Right forelimb (tissue), 1 donor: ENCODE results near the gene MAP3K2.
A peak's percentile ranks its signal among the peaks of the same experiment; 100 is the strongest.
"Not testable (repeated sequence)": the region's sequence is repeated elsewhere in the genome, so short reads cannot be mapped to it uniquely, and the experiment has no call there.

Source experiments
- DNase-seq: peaks from one replicate; pipeline ENCODE4 v3.0.0-alpha.2; 2018

MAP3K2 gene

DNA sequence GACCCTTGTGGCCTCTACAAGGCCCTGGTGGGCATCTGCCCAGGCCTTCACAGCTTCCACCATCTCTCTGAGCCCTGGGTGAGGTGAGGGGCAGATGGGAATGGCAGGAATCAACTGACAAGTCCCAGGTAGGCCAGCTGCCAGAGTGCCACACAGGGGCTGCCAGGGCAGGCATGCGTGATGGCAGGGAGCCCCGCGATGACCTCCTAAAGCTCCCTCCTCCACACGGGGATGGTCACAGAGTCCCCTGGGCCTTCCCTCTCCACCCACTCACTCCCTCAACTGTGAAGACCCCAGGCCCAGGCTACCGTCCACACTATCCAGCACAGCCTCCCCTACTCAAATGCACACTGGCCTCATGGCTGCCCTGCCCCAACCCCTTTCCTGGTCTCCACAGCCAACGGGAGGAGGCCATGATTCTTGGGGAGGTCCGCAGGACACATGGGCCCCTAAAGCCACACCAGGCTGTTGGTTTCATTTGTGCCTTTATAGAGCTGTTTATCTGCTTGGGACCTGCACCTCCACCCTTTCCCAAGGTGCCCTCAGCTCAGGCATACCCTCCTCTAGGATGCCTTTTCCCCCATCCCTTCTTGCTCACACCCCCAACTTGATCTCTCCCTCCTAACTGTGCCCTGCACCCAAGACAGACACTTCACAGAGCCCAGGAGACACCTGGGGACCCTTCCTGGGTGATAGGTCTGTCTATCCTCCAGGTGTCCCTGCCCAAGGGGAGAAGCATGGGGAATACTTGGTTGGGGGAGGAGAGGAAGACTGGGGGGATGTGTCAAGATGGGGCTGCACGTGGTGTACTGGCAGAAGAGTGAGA is 32.5 kb upstream of the MAP3K2 start:
- no peak for DNase-seq

DNA sequence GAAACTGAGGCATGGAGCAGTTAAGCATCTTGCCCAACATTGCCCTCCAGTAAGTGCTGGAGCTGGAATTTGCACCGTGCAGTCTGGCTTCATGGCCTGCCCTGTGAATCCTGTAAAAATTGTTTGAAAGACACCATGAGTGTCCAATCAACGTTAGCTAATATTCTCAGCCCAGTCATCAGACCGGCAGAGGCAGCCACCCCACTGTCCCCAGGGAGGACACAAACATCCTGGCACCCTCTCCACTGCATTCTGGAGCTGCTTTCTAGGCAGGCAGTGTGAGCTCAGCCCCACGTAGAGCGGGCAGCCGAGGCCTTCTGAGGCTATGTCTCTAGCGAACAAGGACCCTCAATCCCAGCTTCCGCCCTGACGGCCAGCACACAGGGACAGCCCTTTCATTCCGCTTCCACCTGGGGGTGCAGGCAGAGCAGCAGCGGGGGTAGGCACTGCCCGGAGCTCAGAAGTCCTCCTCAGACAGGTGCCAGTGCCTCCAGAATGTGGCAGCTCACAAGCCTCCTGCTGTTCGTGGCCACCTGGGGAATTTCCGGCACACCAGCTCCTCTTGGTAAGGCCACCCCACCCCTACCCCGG is 31.8 kb upstream of the MAP3K2 start:
- no peak for DNase-seq

DNA sequence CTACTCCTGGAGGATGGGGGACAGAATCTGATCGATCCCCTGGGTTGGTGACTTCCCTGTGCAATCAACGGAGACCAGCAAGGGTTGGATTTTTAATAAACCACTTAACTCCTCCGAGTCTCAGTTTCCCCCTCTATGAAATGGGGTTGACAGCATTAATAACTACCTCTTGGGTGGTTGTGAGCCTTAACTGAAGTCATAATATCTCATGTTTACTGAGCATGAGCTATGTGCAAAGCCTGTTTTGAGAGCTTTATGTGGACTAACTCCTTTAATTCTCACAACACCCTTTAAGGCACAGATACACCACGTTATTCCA is 31.3 kb upstream of the MAP3K2 start:
- no peak for DNase-seq

DNA sequence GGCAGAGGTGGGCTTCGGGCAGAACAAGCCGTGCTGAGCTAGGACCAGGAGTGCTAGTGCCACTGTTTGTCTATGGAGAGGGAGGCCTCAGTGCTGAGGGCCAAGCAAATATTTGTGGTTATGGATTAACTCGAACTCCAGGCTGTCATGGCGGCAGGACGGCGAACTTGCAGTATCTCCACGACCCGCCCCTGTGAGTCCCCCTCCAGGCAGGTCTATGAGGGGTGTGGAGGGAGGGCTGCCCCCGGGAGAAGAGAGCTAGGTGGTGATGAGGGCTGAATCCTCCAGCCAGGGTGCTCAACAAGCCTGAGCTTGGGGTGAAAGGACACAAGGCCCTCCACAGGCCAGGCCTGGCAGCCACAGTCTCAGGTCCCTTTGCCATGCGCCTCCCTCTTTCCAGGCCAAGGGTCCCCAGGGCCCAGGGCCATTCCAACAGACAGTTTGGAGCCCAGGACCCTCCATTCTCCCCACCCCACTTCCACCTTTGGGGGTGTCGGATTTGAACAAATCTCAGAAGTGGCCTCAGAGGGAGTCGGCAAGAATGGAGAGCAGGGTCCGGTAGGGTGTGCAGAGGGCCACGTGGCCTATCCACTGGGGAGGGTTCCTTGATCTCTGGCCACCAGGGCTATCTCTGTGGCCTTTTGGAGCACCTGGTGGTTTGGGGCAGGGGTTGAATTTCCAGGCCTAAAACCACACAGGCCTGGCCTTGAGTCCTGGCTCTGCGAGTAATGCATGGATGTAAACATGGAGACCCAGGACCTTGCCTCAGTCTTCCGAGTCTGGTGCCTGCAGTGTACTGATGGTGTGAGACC is 30.7 kb upstream of the MAP3K2 start, which contains the start of gene PROC:
Gene PROC, plus strand, starts transcription at position 128 of the 812 bp plus-strand sequence. CDS start 1,516 bp downstream, outside the sequence.
- DNase-seq, result no peak

DNA sequence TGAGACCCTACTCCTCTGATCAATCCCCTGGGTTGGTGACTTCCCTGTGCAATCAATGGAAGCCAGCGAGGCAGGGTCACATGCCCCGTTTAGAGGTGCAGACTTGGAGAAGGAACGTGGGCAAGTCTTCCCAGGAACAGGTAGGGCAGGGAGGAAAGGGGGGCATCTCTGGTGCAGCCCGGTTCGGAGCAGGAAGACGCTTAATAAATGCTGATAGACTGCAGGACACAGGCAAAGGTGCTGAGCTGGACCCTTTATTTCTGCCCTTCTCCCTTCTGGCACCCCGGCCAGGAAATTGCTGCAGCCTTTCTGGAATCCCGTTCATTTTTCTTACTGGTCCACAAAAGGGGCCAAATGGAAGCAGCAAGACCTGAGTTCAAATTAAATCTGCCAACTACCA is 29.6 kb upstream of the MAP3K2 start:
- DNase-seq, result no peak

DNA sequence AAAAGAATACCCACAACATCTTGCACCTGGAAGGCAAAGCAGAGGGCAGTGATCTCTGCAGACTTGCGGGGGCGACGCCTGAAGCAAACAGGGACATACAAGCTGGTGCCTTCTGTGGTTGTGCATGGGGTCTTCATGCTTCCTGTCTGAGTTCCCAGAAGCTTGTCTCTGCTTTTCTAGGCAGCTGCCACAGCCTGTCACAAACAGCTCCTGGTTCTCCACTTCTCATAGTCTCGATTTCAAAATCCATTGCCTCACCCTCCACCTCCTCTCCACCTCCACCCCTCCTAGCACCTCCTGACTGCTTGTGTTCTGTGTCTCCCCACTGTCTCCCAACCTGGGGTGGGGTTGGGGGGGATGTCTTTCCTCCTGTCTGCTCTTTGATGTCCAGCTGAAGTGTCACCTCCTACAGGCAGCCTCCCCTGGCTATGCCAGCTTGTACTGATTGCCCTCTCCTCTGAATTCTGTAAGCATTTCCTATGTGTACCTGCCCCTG is 28.8 kb upstream of the MAP3K2 start:
- no peak for DNase-seq

DNA sequence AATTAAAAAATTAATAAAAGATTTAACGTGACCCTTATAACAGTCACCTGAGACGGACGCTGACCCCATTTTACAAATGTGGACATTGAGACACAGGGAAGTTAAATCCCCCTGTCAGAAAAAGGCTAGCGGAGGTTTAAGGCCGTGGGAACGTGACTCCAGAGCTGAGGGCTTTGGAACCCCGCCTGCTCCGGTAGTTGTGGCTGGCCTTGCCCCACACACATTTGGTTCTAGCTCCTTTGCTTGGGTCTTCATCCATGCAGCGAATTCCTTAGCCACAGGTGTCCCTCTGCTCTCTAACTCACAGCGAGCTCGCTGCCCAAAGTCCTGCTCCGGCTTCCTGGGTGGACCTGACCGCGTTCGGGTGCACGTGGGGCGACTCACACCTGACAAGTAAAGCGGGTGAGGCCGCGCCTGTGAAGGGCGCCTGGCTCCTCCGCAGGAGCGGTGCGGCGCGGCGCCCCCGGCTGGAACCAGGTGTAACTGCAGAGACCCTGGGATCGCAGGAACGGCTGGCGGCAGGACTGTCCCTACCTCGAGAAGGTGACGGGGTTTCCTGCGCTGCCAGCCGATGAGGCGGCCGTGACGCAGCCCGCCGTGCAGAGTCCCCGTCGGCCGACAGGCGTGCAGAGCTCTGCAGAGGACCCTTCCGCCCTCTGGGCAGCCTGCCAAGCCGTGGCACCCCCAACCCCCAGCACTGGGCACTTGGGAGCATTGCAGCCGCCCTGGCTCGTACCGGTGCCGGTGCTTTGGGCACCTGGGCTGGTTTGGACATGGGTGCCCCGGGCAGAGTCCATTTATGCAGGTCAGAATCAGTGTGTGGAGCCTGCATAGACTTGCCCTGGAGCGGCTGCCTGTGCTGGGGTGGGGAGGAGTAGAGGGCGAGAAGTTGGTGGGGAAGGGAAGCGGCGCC is 28.1 kb upstream of the MAP3K2 start:
- peak; percentile 62 for DNase-seq

DNA sequence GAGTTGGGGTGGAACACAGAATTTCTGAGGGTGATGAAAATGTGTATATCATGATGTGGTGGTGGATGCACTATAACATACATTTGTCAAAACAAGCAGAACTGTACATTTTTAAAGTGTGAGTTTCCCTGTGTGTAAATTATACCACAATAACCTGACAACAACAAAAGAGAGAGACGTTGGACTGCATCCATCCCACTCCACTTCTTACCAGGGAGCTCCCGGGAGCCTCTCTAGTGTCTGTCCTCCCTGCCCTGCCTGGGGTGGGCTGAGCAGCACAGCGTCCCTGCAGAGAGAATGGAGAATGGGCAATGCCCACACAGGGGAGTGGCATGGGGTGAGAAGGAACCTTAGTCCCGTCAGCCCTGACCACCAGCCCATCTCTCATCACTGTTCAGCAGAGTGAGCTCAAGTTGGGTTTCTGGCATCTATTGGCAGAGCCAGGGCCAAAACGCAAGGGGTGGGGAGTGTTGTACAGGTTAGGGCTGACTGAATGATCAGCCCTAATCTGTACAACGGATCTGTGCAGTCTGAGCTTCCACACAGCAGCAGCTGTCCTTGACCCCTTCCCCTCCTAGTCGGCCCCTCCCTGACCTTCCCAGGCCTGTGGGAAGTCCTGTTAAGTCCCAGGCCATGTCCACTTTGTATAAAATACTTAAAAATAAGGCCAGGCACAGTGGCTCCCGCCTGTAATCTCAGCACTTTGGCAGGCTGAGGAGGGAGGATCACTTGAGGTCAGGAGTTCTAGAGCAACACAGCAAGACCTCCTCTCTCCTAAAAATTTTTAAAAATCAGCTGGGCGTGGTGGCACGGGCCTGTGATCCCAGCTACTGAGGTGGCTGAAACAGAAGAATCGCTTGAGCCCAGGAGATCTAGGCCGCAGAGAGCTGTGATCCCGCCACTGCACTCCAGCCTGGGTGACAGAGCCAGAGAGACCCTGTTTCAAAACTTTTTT is 27.1 kb upstream of the MAP3K2 start:
- no peak for DNase-seq

DNA sequence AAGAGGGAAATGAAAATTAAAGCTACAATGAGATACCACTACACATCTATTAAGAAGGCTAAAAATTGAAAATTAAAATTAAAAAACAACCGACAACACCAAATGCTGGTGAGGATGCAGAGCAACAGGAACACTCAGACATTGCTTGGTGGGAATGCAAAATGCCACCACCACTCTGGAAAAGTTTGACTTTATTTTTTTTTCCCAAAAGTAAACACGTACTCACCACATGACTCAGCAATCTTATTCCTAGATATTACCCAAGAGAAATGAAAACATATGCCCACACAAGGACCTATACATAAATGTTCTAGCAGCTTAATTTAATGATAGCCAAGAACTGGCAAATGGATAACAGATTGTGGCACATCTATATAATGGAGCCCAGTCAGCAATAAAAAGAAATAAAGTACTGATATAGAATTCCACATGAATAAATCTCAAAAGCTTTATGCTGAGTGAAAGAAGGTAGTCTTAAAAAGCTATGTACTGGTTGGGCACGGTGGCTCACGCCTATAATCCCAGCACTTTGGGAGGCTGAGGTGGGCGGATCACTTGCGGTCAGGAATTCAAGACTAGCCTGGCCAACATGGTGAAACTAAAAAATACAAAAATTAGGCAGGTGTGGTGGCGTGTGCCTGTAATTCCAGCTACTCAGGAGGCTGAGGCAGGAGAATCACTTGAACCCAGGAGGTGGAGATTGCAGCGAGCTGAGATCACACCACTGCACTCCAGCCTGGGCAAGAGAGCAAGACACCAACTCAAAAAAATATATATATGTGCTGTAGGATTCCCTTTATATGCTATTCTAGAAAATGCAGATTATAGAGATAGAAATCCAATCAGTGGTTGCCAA is 26.2 kb upstream of the MAP3K2 start:
- no peak for DNase-seq

DNA sequence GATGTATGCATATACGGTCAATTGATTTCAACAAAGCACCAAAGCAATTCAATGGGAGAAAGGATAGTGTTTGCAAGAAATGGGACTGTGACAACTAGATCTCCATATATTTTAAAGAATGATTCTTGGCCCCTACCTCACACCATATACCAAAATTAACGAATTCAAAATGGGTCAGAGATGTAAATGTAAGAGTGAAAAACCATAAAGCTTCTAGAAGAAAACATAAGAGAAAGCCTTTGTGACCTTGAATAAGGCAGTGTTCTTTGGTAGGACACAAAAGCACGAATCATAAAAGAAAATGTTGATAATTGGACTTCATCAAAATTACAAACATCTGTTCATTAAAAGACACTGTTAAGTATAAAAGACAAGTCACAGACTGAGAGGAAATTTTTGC is 25.4 kb upstream of the MAP3K2 start:
- no peak for DNase-seq

DNA sequence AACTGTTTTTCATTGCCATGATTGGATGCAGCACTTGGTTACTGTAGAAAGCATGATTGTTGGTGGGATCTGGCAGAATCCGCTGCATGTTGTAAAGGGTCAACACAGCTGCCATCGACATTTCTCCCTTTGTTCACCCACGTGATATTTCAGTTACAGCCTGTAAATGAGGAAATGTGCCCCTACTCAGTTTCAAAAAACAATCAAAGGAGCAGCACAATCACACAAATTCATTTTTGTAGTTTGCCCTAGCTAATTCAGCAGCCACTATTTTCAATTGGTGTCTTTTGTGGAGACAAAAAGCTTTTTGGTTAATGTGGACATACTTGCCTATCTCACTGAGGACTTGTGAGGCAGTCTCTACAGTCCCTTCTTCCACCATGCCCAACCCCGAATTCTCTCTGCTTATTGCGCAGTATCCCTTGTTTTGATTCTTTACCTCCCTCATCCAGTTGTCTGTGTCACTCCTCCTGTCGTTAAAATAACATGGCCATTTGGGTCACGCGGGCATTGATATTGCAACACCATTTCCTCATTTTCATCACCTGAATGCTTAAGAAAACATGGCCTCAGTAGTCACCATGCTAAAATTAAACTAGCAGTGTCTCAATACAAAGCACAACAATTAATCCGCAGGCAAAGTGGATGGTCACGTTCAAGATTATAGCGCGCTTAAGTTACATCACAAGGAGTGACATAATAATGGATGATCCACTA is 24.0 kb upstream of the MAP3K2 start:
- DNase-seq, result no peak

DNA sequence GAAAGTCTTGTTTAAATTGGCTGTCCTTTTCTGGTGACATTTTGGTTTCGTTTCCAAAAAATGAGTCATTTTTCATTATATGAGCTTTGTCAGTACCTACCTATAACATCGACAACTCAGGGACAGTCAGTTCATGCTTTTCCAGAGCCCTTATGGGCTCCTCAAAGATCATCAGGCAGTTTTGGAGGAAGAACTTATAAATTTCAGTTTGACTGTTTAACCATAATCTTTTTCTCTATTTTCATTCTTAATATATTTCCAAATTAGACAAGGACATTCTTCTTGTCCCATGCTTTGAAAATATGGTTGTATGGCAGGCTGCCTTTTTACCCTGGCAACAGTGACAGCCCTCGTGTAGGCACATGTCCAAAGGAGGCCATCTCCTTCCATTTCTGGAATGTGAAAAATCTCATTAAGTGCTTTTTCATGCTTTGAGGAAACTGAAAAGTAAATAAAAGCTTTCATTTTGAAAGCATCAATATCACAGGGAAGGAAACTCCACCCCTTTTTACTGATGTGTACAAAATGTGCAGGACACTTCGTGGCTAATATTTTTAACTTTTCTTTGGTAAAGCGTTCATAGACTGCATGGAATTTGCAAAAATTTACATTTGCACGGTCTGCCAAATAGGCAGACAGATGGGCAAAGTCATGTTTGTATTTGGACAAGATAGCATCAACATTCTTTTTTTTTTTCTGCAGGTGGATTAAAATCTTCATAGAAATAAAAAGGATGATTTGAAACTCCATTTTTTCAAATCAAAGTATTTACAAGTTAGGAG is 23.3 kb upstream of the MAP3K2 start:
- no peak for DNase-seq

DNA sequence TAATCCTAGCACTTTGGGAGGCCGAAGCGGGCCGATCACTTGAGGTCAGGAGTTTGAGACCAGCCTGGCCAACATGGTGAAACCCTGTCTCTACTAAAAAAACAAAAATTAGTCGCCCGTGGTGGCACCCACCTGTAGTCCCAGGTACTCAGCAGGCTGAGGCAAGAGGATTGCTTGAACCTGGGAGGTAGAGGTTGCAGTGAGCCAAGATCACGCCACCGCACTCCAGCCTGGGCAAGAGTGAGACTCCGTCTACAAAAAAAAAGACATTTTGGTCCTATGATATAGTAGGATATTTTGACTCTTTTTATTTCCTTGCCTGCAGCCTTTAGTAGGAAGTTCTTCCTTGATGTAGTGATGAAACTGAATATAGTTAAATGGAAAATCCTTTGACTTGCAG is 21.9 kb upstream of the MAP3K2 start:
- not testable (repeated sequence) for DNase-seq

DNA sequence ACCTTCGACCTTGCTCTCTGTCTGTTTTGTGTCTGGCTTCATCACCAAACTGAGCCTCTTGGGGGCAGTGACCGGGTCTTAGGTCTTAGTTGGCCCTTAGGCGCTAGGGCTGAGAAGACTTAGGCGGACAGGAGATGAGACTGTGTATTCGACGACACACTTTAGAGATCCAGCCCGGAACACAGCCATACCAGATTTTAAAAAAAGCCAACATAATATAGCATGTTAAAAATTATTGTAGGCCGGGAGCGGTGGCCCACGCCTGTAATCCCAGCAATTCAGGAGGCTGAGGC is 21.0 kb upstream of the MAP3K2 start:
- DNase-seq, result no peak

DNA sequence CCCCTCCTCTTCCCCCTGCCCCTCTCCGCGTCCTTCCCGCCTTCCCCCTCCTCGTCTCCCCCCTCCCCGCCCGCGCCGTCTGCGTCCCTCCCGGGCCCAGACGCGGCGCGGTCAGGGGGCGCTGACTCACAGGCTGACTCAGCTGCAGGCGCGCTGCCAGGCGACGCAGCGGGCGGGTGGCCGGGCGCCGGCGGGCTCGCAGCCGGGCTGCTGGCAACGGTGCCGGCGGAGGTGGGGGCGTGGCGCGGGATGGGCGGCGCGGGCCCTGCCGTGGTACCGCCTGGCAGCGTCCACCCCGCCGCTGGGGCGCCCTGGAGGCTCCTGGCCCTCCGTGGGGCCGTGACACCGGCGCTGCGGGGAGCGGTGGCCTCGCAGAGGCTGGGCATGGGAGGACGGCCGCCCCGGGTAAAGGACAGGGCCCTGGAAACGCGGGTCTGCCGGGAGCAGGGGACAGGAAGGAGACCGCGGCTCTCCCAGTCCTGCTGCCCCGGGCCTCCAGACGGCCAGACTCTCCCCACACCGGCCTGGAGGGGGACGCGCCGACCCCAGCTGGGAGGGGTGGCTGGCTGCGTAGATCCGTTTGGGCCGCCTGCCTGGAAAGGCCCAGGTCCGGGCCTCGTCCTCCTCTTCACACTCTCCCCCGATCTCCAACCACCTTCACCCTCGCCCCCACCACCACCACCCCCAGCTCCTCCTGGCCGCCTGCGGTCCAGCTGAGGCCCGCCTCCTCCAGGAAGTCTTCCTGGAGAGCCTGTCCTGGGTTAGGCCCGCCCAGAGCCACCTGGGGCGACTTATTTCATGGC is 20.4 kb upstream of the MAP3K2 start:
- peak; percentile 95 for DNase-seq

DNA sequence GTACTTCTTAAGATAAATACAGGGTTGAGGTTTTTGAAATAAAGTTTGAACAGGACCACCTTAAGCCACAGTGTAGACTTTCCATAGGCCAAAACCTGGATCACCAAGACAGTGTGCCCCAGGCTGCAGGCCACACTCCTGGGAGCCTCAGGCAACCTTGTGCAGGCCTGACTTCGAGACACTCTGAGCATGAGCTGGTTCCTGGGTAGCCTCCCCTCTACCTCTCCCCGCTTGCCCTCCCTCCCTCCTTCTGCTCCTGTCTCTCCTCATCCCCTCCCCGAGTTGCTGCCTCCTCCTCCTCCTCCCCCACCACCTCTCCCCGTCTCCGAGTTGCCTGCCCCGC is 19.9 kb upstream of the MAP3K2 start:
- no peak for DNase-seq

DNA sequence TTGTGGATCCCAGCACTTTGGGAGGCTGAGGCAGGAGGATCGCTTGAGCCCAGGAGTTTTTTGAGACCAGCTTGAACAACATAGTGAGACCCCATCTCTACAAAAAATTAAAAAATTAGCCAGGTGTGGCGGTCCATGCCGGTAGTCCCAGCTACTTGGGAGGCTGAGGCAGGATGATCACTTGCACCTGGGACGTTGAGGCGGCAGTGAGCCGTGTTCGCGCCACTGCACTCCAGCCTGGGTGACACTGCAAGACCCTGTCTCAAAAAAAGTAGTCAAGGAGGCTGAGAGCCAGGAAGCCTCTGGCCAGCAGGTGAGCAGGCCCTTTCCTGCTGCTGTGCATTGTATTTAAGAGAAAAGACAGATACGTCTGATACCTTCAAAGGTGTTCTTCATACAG is 19.3 kb upstream of the MAP3K2 start:
- no peak for DNase-seq

DNA sequence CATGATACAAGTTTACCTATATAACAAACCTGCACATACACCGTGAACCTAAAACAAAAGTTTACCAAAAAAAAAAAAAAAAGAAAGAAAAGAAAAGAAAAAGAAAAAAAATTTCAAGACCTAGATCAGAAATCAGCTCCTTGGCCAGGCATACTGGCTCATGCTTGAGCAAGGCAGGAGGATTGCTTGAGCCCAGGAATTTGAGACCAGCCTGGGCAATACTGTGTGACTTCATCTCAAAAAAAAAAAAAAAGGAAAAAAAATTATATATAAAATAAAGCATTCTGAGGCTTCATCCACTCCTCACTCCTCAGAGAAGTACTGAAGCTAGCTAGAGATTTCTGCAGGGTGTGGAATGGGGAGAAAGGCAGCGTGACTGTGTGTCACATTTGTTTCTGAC is 18.7 kb upstream of the MAP3K2 start:
- no peak for DNase-seq
